Activated CD4-positive, alpha-beta T cell treated with anti-CD3 and anti-CD28 coated beads for 48 hours (primary cell): ENCODE data around the gene NSRP1.
"Not testable (repeated sequence)": the region's sequence is repeated elsewhere in the genome, so short reads cannot be mapped to it uniquely, and the experiment has no call there.

Experiments
- DNase-seq: peaks from one replicate; pipeline ENCODE4 v3.0.0-alpha.2; 2020

The NSRP1 gene

GRCh38 chr17:30191072-30191471 is 74.5 kb downstream of the NSRP1 start:
- DNase-seq, result no peak

DNA sequence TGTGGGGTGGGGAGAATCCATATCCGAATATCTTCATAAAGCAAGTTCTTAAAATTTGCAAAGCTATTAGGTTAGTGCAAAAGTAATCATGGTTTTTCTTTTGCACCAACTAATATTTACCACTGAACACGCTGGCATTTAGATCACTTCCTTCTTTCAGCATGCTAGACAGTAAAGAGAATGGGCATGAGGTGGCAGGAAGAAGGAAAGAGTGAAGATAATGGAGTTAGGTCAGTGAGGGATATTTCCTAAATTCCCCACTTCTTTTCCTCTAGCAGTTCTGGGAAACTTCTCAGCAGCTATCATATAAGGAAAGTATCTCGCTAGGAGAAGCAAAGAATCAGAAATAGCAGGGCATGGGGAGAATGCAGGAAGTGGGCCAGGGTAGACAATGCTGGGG is 79.9 kb downstream of the NSRP1 start:
- no peak for DNase-seq

DNA sequence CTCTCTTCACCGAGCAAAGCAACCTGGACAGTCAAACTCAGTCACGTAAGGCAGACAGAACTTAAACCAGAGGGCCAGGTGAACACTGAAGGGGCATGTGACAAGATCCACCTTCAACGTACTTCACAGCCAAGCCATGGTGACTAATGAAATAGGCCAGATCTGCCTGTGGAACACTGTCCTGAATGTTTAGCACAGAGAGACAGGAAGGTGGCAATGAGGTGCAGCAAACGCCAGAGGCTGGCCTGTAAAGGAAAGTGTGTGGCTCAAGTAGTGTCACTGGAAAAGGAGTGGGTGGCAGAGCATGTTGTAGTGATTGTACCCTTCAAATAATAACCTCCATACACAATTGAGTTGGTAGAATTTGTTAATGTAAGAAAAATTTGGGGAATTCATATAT is 80.8 kb downstream of the NSRP1 start:
- DNase-seq, result no peak

- no peak for DNase-seq
These were observed 83.0 kb downstream of the NSRP1 start for GRCh38 chr17:30199600-30199999.

DNA sequence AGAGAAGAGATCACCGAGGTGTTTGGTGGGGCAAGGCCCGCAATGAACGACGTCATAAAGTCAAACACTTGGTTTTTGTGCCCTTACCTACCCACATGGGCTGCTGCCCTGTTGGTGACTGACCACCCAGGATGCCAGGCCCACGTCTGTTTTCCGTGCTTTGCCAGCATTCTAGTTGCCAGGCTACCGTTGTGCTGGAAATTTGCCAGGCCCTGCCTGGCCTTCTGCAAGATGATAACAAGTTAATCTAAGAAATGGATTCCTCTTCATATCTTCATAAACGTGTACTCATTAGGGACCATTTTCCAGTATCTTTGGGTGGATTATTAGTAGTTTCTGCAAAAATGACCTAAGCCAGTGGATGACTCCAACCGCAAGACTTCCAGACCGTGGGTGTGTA is 83.5 kb downstream of the NSRP1 start:
- no peak for DNase-seq

DNA sequence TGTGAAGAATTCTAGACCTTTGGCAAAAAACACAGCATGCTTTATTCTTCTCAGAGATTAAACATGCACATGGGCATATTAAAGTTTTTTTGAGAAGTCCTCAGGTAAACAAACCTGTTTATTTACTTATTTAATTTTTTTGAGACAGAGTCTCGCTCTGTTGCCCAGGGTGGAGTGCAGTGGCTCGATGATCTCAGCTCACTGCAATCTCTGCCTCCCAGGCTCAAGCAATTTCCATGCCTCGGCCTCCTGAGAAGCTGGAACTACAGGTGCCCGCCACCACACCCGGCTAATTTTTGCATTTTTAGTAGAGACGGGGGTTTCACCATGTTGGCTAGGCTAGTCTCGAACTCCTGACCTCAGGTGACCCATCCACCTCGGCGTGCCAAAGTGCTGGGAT is 84.0 kb downstream of the NSRP1 start:
- not testable (repeated sequence) for DNase-seq

DNA sequence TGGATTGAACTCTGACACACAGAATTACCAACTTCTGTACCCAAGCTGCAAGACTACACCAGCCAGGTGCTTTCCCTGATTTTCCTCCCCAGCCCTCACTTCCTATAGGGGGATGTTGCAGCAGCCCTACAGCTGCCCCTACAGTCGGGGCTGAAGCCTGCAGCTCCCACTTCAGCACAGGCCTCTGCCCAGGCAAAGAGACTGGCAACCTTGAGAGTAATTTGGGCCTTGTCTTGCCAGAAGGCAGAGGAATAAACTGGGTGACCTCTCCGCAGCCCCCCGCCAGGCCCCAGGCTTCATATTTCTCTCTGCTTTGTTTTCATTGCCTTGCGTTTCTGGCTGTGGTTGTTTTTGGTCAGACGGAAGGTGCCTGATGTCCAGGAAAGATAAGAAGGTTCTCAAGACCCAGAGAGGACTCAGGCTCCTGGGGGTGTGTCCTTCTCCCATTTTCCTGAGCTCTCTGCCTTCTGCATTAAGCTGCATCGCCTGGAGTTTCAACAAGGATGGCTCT is 86.9 kb downstream of the NSRP1 start:
- DNase-seq, result no peak

DNA sequence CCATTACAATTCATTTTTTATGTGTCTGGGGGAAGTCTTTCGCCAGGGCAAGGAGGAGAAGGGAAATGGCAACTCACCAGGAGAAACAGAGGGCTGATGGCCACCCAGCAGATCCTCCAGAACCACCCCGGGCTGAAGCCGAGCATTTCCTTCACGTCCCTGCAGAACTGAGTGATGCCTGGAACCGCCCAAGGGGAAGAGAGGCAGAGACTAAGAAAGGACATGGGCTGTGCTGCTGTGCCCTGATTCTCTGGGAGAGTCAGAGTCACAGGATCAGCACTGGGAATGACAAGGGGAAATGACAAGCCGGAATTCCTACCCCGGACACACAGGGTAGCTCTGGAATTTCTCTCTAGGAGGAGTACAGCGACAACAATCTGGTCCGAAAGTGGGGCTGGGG is 91.0 kb downstream of the NSRP1 start:
- no peak for DNase-seq

DNA sequence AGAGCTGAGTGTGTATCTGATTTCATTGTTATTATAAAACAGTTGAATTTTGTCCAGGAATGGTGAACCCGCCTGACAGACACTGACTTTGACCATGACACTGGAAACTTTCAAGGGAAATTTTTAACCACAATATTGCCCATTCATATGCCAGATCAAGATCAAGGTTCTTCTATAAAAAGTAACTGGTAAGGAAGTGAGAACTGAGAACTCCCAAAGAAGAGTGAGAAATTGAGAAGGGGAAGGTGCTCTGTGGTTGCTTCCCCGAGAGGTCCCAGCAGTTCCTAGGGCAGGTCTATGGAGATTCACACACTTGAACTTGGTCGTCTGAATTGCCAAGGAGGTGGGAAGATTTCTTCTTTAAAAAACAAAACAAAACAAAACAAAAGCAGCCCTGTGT is 91.6 kb downstream of the NSRP1 start:
- no peak for DNase-seq

- no peak for DNase-seq
These were observed 93.3 kb downstream of the NSRP1 start for GRCh38 chr17:30209930-30210329.

GRCh38 chr17:30210366-30210765 is 93.8 kb downstream of the NSRP1 start:
- no peak for DNase-seq

GRCh38 chr17:30210901-30211300 is 94.3 kb downstream of the NSRP1 start:
- no peak for DNase-seq

- DNase-seq, result no peak
These were observed 94.8 kb downstream of the NSRP1 start for GRCh38 chr17:30211371-30211770.

- no peak for DNase-seq
These were observed 96.1 kb downstream of the NSRP1 start for GRCh38 chr17:30212750-30213149.

GRCh38 chr17:30217054-30217453 is 100.4 kb downstream of the NSRP1 start:
- DNase-seq, result no peak

DNA sequence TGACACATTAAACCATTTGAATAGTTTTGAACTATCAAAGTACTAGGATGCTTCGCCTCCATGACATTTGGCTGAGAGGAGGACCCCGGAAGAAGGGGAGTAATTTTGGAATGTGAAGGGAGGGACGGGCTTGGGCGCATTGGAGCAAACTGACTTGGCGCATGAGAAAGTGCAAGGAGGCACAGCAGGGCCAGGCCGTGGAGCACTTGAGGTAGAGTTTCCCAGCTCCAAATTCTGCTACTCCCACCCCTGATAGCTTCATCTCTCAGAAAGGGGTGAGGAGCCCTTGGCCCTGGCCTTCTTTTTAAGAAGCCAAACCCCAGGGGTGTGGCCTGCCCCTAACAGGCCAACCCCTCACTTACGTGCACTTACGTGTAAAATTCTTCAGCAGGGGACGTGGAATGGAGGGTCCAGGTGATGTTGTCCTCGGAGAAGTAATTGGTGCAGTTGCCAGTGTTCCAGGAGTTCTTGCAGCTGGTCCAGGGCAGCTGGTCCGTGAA is 101.2 kb downstream of the NSRP1 start:
- DNase-seq, result no peak

- no peak for DNase-seq
These were observed 102.2 kb downstream of the NSRP1 start for GRCh38 chr17:30218799-30219198.

DNA sequence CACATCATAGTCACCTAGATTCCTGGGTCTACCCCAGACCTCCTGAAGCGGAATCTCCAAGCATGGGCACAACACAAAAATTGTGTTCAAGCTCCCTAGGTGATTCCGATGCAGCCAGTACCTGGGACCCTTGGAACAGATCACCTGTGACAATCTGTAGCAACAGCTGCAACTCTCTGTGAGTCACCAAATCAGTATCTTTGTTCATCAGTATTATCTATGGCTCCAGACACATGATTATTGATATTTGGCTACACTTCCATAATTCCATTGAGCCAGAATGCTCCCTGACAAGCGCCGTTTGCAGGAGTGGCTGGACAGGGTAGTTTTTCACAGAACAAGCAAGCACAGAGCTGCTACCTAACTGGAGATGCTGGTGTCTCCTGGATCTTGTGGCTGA is 102.7 kb downstream of the NSRP1 start:
- no peak for DNase-seq

- no peak for DNase-seq
These were observed 103.2 kb downstream of the NSRP1 start for GRCh38 chr17:30219833-30220232.

- DNase-seq, result no peak
These were observed 103.8 kb downstream of the NSRP1 start for GRCh38 chr17:30220414-30220813.

- DNase-seq, result no peak
These were observed 104.7 kb downstream of the NSRP1 start for GRCh38 chr17:30221346-30221745.

GRCh38 chr17:30222251-30222650 is 105.6 kb downstream of the NSRP1 start:
- DNase-seq, result no peak

DNA sequence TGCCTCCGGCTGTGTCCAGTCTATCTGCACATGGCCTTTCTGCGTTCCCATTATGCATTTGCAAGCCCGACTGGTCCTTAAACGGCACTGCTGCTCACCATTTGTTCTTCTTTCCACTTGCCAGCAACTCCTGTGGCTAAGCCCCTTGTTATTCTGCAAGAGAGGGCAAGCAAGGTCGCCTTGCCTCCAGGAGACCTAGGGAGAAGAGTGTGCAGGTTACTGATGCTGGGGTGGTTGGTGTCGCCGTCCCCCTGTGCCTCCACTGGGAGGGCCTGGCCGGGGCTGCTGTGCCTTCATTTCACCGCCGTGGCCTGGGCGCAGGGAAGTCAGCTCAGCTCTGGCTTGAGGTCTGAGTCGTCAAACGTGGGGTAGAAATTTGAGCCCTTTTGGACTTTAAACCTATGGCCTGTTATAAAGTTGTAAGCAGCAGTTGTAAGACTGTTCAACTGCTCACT is 106.1 kb downstream of the NSRP1 start:
- no peak for DNase-seq

GRCh38 chr17:30224419-30224960 is 107.9 kb downstream of the NSRP1 start:
- DNase-seq, result no peak

- DNase-seq, result no peak
These were observed 108.5 kb downstream of the NSRP1 start for GRCh38 chr17:30225112-30225511.
